Thymus (tissue), 11 donors: ENCODE results near the gene CHST3. TPM values are rescaled to one million over a fixed set of nuclear protein-coding genes. Genes with fewer than 3 reads are reported as not detected.
"Not testable (repeated sequence)": the region's sequence is repeated elsewhere in the genome, so short reads cannot be mapped to it uniquely, and the experiment has no call there.

ENCODE experiments used
- DNase-seq, 9 donors: peaks; one replicate each; pipeline ENCODE4 v3.0.0-alpha.2; 2013; ENCODE audit warnings: low spot score in 9 of 9, low read depth in 6 of 9, missing footprints in 1 of 9
- H3K27ac ChIP-seq, 2 donors: one replicate each; pipeline ENCODE4 v1.5.1; 2013; ENCODE audit warnings: control low read depth in 1 of 2, low read depth in 1 of 2, low read length in 1 of 2, mild to moderate bottlenecking in 1 of 2, moderate library complexity in 1 of 2
- H3K27me3 ChIP-seq, 2 donors: one replicate each; pipeline ENCODE4 v1.5.1; 2013; ENCODE audit warnings: low read length in 1 of 2; ENCODE audit not compliant: control insufficient read depth in 2 of 2, insufficient read depth in 1 of 2
- H3K36me3 ChIP-seq, 2 donors: one replicate each; pipeline ENCODE4 v1.5.1; 2013; ENCODE audit warnings: low read length in 1 of 2, mild to moderate bottlenecking in 1 of 2, moderate library complexity in 1 of 2; ENCODE audit not compliant: control insufficient read depth in 2 of 2, insufficient read depth in 2 of 2
- H3K4me1 ChIP-seq, 2 donors: one replicate each; pipeline ENCODE4 v1.5.1; 2013; ENCODE audit warnings: low read length in 2 of 2; ENCODE audit not compliant: control insufficient read depth in 2 of 2, insufficient read depth in 2 of 2
- H3K4me3 ChIP-seq, 2 donors: one replicate each; pipeline ENCODE4 v1.5.1; 2013; ENCODE audit warnings: low read length in 2 of 2, control low read depth in 1 of 2, mild to moderate bottlenecking in 1 of 2
- H3K9me3 ChIP-seq, 2 donors: one replicate each; pipeline ENCODE4 v1.5.1; 2013; ENCODE audit warnings: low read length in 1 of 2, mild to moderate bottlenecking in 1 of 2; ENCODE audit not compliant: control insufficient read depth in 2 of 2, insufficient read depth in 1 of 2
- WGBS: extraction: QIAGEN DNeasy Blood & Tissue Kit; methylation state at CpG from one replicate; pipeline ENCODE4 v1.1.7; 2013; 5-methylcytosine and 5-hydroxymethylcytosine counted together
- polyA plus RNA-seq: library from polyadenylated mRNA; stranded (reverse); fragments of 200-250 nt; gene quantifications from one replicate; pipeline ENCODE4 v1.2.3, GENCODE V29; 2013
- total RNA-seq: library from RNA; stranded (reverse); fragments of 120-200 nt; gene quantifications from one replicate; pipeline ENCODE4 v1.2.4, GENCODE V29; 2013
- donor health status: healthy.

Gene CHST3
- total and polyA plus RNA-seq, 2 donors: 2.5 to 5.9 TPM

- H3K27ac ChIP-seq: no peak overlapping the region
- no peak overlapping the region for H3K4me3 ChIP-seq
- no peaks in the 10 kb centered on the region for H3K9me3 ChIP-seq
- H3K36me3 ChIP-seq: no peaks in the 10 kb centered on the region
- peaks cover 0 to 15% of the 10 kb centered on the region in 2 donors for H3K27me3 ChIP-seq
- no peaks in the 10 kb centered on the region for H3K4me1 ChIP-seq
- DNase-seq: no peak
- WGBS: 96% methylated on average over 1 of the region's 1 CpG
These were observed 65.2 kb downstream of the CHST3 start for GRCh38 chr10:72029414-72029813.

GRCh38 chr10:72030762-72031543 lies 66.8 kb downstream of the CHST3 start:
- Histone ChIP-seq H3K4me1 (no peaks in the 10 kb centered on the region), H3K36me3 (no peaks in the 10 kb centered on the region), H3K4me3 (no peak overlapping the region), H3K9me3 (no peaks in the 10 kb centered on the region), H3K27me3 (peaks cover 0 to 15% of the 10 kb centered on the region in 2 donors), H3K27ac (no peak overlapping the region)
- DNase-seq: no peak
- 92% methylated on average over 19 of the region's 19 CpGs for WGBS

- Histone ChIP-seq H3K4me1 (no peaks in the 10 kb centered on the region), H3K36me3 (no peaks in the 10 kb centered on the region), H3K9me3 (no peaks in the 10 kb centered on the region), H3K27ac (no peak overlapping the region), H3K4me3 (no peak overlapping the region), H3K27me3 (peaks cover 0 to 15% of the 10 kb centered on the region in 2 donors)
- 94% methylated on average over 10 of the region's 10 CpGs for WGBS
- no peak for DNase-seq
These were observed 67.5 kb downstream of the CHST3 start for GRCh38 chr10:72031706-72032105.

- H3K4me1 ChIP-seq, H3K4me3 ChIP-seq, DNase-seq, H3K36me3 ChIP-seq, H3K9me3 ChIP-seq, H3K27ac ChIP-seq: not testable (repeated sequence)
- 90% methylated on average over 11 of the region's 11 CpGs for WGBS
- H3K27me3 ChIP-seq: peaks cover 0 to 15% of the 10 kb centered on the region in 2 donors
These were observed 68.4 kb downstream of the CHST3 start for GRCh38 chr10:72032409-72033162.

- Histone ChIP-seq H3K4me1 (peaks cover 0 to 1% of the 10 kb centered on the region in 2 donors), H3K9me3 (no peaks in the 10 kb centered on the region), H3K27me3 (peaks cover 0 to 15% of the 10 kb centered on the region in 2 donors), H3K36me3 (no peaks in the 10 kb centered on the region), H3K4me3 (no peak overlapping the region), H3K27ac (no peak overlapping the region)
- WGBS: 87% methylated on average over 12 of the region's 12 CpGs
- no peak for DNase-seq
These were observed 69.9 kb downstream of the CHST3 start for GRCh38 chr10:72034040-72034499.

- DNase-seq: no peak
These were observed 70.6 kb downstream of the CHST3 start for GRCh38 chr10:72034761-72035160.

GRCh38 chr10:72035252-72035887 lies 71.2 kb downstream of the CHST3 start:
- Histone ChIP-seq H3K9me3 (no peaks in the 10 kb centered on the region), H3K4me1 (peaks cover 0 to 8% of the 10 kb centered on the region in 2 donors), H3K27ac (no peak overlapping the region), H3K27me3 (peaks cover 0 to 15% of the 10 kb centered on the region in 2 donors), H3K36me3 (no peaks in the 10 kb centered on the region), H3K4me3 (no peak overlapping the region)
- 97% methylated on average over 13 of the region's 13 CpGs for WGBS
- no peak for DNase-seq

More at GRCh38 chr10:72034761-72035160, 70.6 kb downstream of the CHST3 start:
- H3K27ac ChIP-seq: no peak overlapping the region
- 98% methylated on average over 4 of the region's 4 CpGs for WGBS
- peaks cover 0 to 15% of the 10 kb centered on the region in 2 donors for H3K27me3 ChIP-seq
- no peaks in the 10 kb centered on the region for H3K36me3 ChIP-seq
- H3K4me3 ChIP-seq: no peak overlapping the region
- H3K9me3 ChIP-seq: no peaks in the 10 kb centered on the region
- H3K4me1 ChIP-seq: peaks cover 0 to 8% of the 10 kb centered on the region in 2 donors

GRCh38 chr10:72037266-72037665 lies 73.1 kb downstream of the CHST3 start:
- Histone ChIP-seq H3K36me3 (no peaks in the 10 kb centered on the region), H3K9me3 (no peaks in the 10 kb centered on the region), H3K27me3 (peaks cover 0 to 2% of the 10 kb centered on the region in 2 donors), H3K4me1 (peaks cover 0 to 8% of the 10 kb centered on the region in 2 donors), H3K27ac (no peak overlapping the region), H3K4me3 (no peak overlapping the region)
- WGBS: 99% methylated on average over 8 of the region's 8 CpGs
- no peak for DNase-seq

GRCh38 chr10:72037811-72038210 lies 73.6 kb downstream of the CHST3 start:
- H3K36me3 ChIP-seq: no peaks in the 10 kb centered on the region
- H3K27ac ChIP-seq: no peak overlapping the region
- H3K4me3 ChIP-seq: no peak overlapping the region
- WGBS: 93% methylated on average over 3 of the region's 3 CpGs
- no peaks in the 10 kb centered on the region for H3K27me3 ChIP-seq
- H3K9me3 ChIP-seq: no peaks in the 10 kb centered on the region
- no peak for DNase-seq
- peaks cover 0 to 8% of the 10 kb centered on the region in 2 donors for H3K4me1 ChIP-seq
